H1 (cell line): Measurements from ENCODE around the gene CCDC9B. TPM values are rescaled to one million over a fixed set of nuclear protein-coding genes. Genes with fewer than 3 reads are reported as not detected.

ENCODE experiments used
- CTCF ChIA-PET: fragments of 300-600 bp; sonication (Branson Sonifier 250); formaldehyde crosslinking; loops from one replicate; lab custom pipeline; 2021; ENCODE audit not compliant: partially characterized antibody; lab: Charles Lee
- POLR2A ChIA-PET: fragments of 300-600 bp; sonication (Branson Sonifier 250); formaldehyde crosslinking; loops from one replicate; lab custom pipeline; 2021; ENCODE audit warnings: inconsistent platforms; ENCODE audit not compliant: partially characterized antibody; lab: Charles Lee
- DNase-seq, 2 experiments: peaks; one replicate each; pipeline versions ENCODE4 v3.0.0 to v3.0.0-alpha.2; 2010 to 2022; ENCODE audit warnings: low spot score in 2 of 2, low read depth in 1 of 2, mixed read lengths in 1 of 2
- FAIRE-seq: peaks from 2 replicates; lab custom pipeline; 2011; peaks lifted over from hg19 to GRCh38; lab: Jason Lieb, UNC
- H2AFZ ChIP-seq: 2 replicates; pipeline ENCODE4 v1.8.1; 2012; ENCODE audit warnings: low read length, inconsistent platforms
- H2AK5ac ChIP-seq: 2 replicates; pipeline ENCODE4 v1.6.1; 2013; ENCODE audit warnings: low read depth, low read length
- H2BK120ac ChIP-seq: replicated peaks from 2 replicates; pipeline ENCODE3; 2013; ENCODE audit warnings: low read depth, low read length, inconsistent platforms
- H2BK12ac ChIP-seq: 2 replicates; pipeline ENCODE4 v1.6.1; 2013; ENCODE audit warnings: low read depth, low read length
- H2BK15ac ChIP-seq: 2 replicates; pipeline ENCODE4 v1.6.1; 2013; ENCODE audit warnings: low read length
- H2BK20ac ChIP-seq: 2 replicates; pipeline ENCODE4 v1.6.1; 2013; ENCODE audit warnings: low read length
- H2BK5ac ChIP-seq: 2 replicates; pipeline ENCODE4 v1.6.1; 2013; ENCODE audit warnings: low read depth, low read length
- H3K14ac ChIP-seq: 2 replicates; pipeline ENCODE4 v1.6.1; 2013; ENCODE audit warnings: inconsistent platforms; ENCODE audit not compliant: insufficient read length
- H3K18ac ChIP-seq: 2 replicates; pipeline ENCODE4 v1.6.1; 2013; ENCODE audit warnings: low read length; ENCODE audit errors: extremely low read depth
- H3K23ac ChIP-seq: 2 replicates; pipeline ENCODE4 v1.6.1; 2013; ENCODE audit warnings: inconsistent platforms; ENCODE audit not compliant: insufficient read length
- H3K23me2 ChIP-seq: 2 replicates; pipeline ENCODE4 v1.6.1; 2013; ENCODE audit warnings: low read depth, low read length
- H3K27ac ChIP-seq: 2 replicates; pipeline ENCODE4 v1.6.1; 2011; ENCODE audit warnings: low read depth, low read length, inconsistent platforms
- H3K27me3 ChIP-seq, 4 experiments: replicated peaks in 1 of 4; 1 replicate in 1 of 4; 2 replicates in 3 of 4; pipeline versions ENCODE4 v1.6.1 to v1.8.1; 2011 to 2013; ENCODE audit warnings: low read length in 3 of 4, mild to moderate bottlenecking in 3 of 4, inconsistent platforms in 2 of 4, mixed read lengths in 2 of 4, moderate library complexity in 1 of 4; ENCODE audit not compliant: control insufficient read depth in 3 of 4, insufficient read depth in 3 of 4; ENCODE audit errors: extremely low read depth in 1 of 4
- H3K36me3 ChIP-seq, 4 experiments: 2 replicates each; pipeline versions ENCODE4 v1.6.1 to v1.8.1; 2011 to 2013; ENCODE audit warnings: mild to moderate bottlenecking in 4 of 4, low read length in 3 of 4, moderate library complexity in 2 of 4, control low read depth in 1 of 4, inconsistent platforms in 1 of 4; ENCODE audit not compliant: insufficient read depth in 4 of 4, control insufficient read depth in 2 of 4
- H3K4ac ChIP-seq: replicated peaks from 2 replicates; pipeline ENCODE3; 2013; ENCODE audit warnings: low read length, low read depth, mixed read lengths, inconsistent platforms; ENCODE audit not compliant: insufficient read length
- H3K4me1 ChIP-seq, 4 experiments: replicated peaks in 1 of 4; 1 replicate in 1 of 4; 2 replicates in 3 of 4; pipeline versions ENCODE4 v1.6.1 to v1.8.1; 2011 to 2013; ENCODE audit warnings: low read length in 3 of 4, inconsistent platforms in 2 of 4, mixed read lengths in 1 of 4; ENCODE audit not compliant: insufficient read depth in 4 of 4, control insufficient read depth in 3 of 4
- H3K4me2 ChIP-seq, 2 experiments: 2 replicates each; pipeline versions ENCODE4 v1.6.1 to v1.8.1; 2011 to 2013; ENCODE audit warnings: low read depth in 2 of 2, low read length in 2 of 2, control low read depth in 1 of 2, inconsistent platforms in 1 of 2, mild to moderate bottlenecking in 1 of 2; ENCODE audit not compliant: insufficient read depth in 1 of 2
- H3K4me3 ChIP-seq, 4 experiments: fragments of 200-600, 300-600 bp in 1 of 4; sonication (generic), shearing (Covaris generic), sonication (Bioruptor Twin) in 1 of 4; 2 replicates each; pipeline versions ENCODE4 v1.5.1 to v1.8.1; 2011 to 2016; ENCODE audit warnings: low read length in 4 of 4, low read depth in 3 of 4, control low read depth in 2 of 4, inconsistent platforms in 2 of 4, mild to moderate bottlenecking in 2 of 4, mixed read lengths in 1 of 4, moderate library complexity in 1 of 4; ENCODE audit not compliant: insufficient read depth in 2 of 4; ENCODE audit errors: extremely low read depth in 1 of 4
- H3K56ac ChIP-seq: replicated peaks from 2 replicates; pipeline ENCODE3; 2013; ENCODE audit warnings: low read depth, mild to moderate bottlenecking, mixed read lengths, low read length, inconsistent platforms; ENCODE audit not compliant: insufficient read length
- H3K79me1 ChIP-seq: 2 replicates; pipeline ENCODE4 v1.6.1; 2013; ENCODE audit warnings: low read depth, low read length, control low read depth
- H3K79me2 ChIP-seq, 2 experiments: 2 replicates each; pipeline versions ENCODE4 v1.6.1 to v1.8.1; 2012 to 2013; ENCODE audit warnings: low read length in 2 of 2, mild to moderate bottlenecking in 2 of 2, inconsistent platforms in 1 of 2; ENCODE audit not compliant: insufficient read depth in 2 of 2, control insufficient read depth in 1 of 2
- H3K9ac ChIP-seq, 4 experiments: replicated peaks in 1 of 4; 1 replicate in 1 of 4; 2 replicates in 3 of 4; pipeline versions ENCODE4 v1.6.1 to v1.8.1; 2011 to 2013; ENCODE audit warnings: low read depth in 3 of 4, low read length in 3 of 4, control low read depth in 2 of 4, mild to moderate bottlenecking in 2 of 4, moderate library complexity in 2 of 4, inconsistent platforms in 1 of 4; ENCODE audit errors: extremely low read depth in 1 of 4
- H3K9me3 ChIP-seq, 2 experiments: 2 replicates each; pipeline versions ENCODE4 v1.6.1 to v1.8.1; 2012 to 2013; ENCODE audit warnings: mild to moderate bottlenecking in 2 of 2, moderate library complexity in 2 of 2, control low read depth in 1 of 2, inconsistent platforms in 1 of 2, low read depth in 1 of 2, low read length in 1 of 2, mixed read lengths in 1 of 2; ENCODE audit not compliant: insufficient read depth in 2 of 2
- H4K20me1 ChIP-seq, 2 experiments: replicated peaks in 1 of 2; 2 replicates each; pipeline versions ENCODE3 to v1.8.1; 2011 to 2013; ENCODE audit warnings: inconsistent platforms in 2 of 2, low read length in 2 of 2, mild to moderate bottlenecking in 1 of 2; ENCODE audit not compliant: insufficient read depth in 2 of 2, control insufficient read depth in 1 of 2
- H4K5ac ChIP-seq: 2 replicates; pipeline ENCODE4 v1.6.1; 2013; ENCODE audit warnings: low read length, low read depth, mixed read lengths, inconsistent platforms; ENCODE audit not compliant: insufficient read length
- H4K8ac ChIP-seq: 2 replicates; pipeline ENCODE4 v1.8.0; 2013; ENCODE audit warnings: mild to moderate bottlenecking, moderate library complexity, low read length, inconsistent platforms; ENCODE audit not compliant: insufficient read depth; ENCODE audit errors: extremely low read depth
- H4K91ac ChIP-seq: replicated peaks from 2 replicates; pipeline ENCODE3; 2013; ENCODE audit warnings: low read length, mixed read lengths, inconsistent platforms; ENCODE audit not compliant: insufficient read length
- BACH1 ChIP-seq: IDR thresholded peaks from 2 replicates; pipeline ENCODE4 v1.6.1; 2012; ENCODE audit warnings: low read length, improper control_type of control experiment
- BRCA1 ChIP-seq: IDR thresholded peaks from 2 replicates; pipeline ENCODE4 v1.6.1; 2012; ENCODE audit warnings: low read depth, low read length, improper control_type of control experiment
- EGR1 ChIP-seq: IDR thresholded peaks from 2 replicates; pipeline ENCODE4 v1.6.1; 2011; ENCODE audit warnings: low read depth, low read length, borderline replicate concordance
- HDAC6 ChIP-seq: IDR thresholded peaks from one replicate; pipeline ENCODE4 v1.7.1; 2012; ENCODE audit warnings: low read depth, mild to moderate bottlenecking, inconsistent platforms, low read length, moderate library complexity
- KDM1A ChIP-seq: fragments of 200-600, 300-600 bp; sonication (generic); IDR thresholded peaks from 2 replicates; pipeline ENCODE4 v1.7.1; 2016; ENCODE audit warnings: mild to moderate bottlenecking, low read length, borderline replicate concordance
- SIN3A ChIP-seq, 2 experiments: IDR thresholded peaks in 1 of 2; conservative IDR thresholded peaks in 1 of 2; 2 replicates each; pipeline ENCODE4 v1.6.1; 2011 to 2012; ENCODE audit warnings: low read length in 2 of 2, improper control_type of control experiment in 1 of 2, low read depth in 1 of 2, mild to moderate bottlenecking in 1 of 2
- TBP ChIP-seq: IDR thresholded peaks from 2 replicates; pipeline ENCODE4 v1.6.1; 2011; ENCODE audit warnings: low read depth, low read length, improper control_type of control experiment
- YY1 ChIP-seq: IDR thresholded peaks from 2 replicates; pipeline ENCODE4 v1.6.1; 2011; ENCODE audit warnings: low read depth, mild to moderate bottlenecking, low read length
- WGBS, 2 experiments: shearing (Covaris generic) in 1 of 2; methylation state at CpG; one replicate each; pipeline versions ENCODE4 v1.1.6 to v1.1.7; 2013 to 2015; ENCODE audit warnings: low lambda C conversion rate in 2 of 2, mixed read lengths in 2 of 2, inconsistent platforms in 1 of 2, low coverage in 1 of 2, missing lambda C conversion rate in 1 of 2; ENCODE audit not compliant: insufficient replicate concordance in 2 of 2, insufficient coverage in 1 of 2, insufficient read length in 1 of 2; ENCODE audit errors: extremely low coverage in 1 of 2, missing lambda C conversion rate in 1 of 2; 5-methylcytosine and 5-hydroxymethylcytosine counted together
- polyA plus RNA-seq, 7 experiments: library from polyadenylated mRNA; depleted of rRNA in 3 of 7; stranded (reverse) in 5 of 7; unstranded in 2 of 7; fragments of >200 nt in 5 of 7; fragments of 200-250 nt in 2 of 7; gene quantifications; 1 replicate in 5 of 7; 2 replicates in 1 of 7; 4 replicates in 1 of 7; pipeline versions ENCODE4 v1.2.1 to v1.2.3, GENCODE V29; 2011 to 2013; ENCODE audit warnings: missing spikeins in 2 of 7, mixed read lengths in 2 of 7
- total RNA-seq: library from RNA; stranded (reverse); fragmentation: NEBNext Ultra II Directional; extraction: Animal tissue kit (Norgen Biotek cat#: 25700); gene quantifications from 2 replicates; pipeline ENCODE4 v1.2.1, GENCODE V29; 2021

CCDC9B gene
- total and polyA plus RNA-seq, 2 of the 8 experiments (the other 6 are each of a cell fraction or from before 2014, with no cell fraction given): 0.45 to 0.78 TPM

DNA sequence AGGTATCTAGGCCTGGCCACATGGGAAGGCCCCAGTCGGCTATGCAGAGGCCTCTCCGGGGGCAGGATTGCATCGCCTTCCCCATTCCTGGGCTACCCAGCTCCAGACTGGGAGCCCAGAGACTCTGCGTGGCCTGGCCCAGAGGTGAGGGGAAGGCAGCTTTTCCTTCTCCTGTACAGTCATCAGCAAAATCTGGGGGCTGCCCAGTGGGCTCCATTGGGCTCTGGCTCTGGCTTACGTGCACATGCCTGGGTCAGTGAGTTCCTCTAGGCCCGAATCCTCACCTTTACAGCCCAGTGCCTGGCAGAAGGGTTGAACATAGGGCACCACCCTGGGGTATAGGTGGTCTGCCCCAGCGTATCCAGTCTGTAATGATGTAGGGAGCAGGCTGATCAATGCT, 53.9 kb downstream of the CCDC9B start:
- POLR2A ChIA-PET: interaction anchor here (1.0 to 2.3 kb wide), 8 partner anchors 11 to 55 kb away, joined by 3 to 11 read pairs (median 6); partner anchors contain the start of gene PLCB2
- Histone ChIP-seq H3K9me3 (no peaks in the 10 kb centered on the region), H4K20me1 (no peaks in the 10 kb centered on the region)
- TF ChIP-seq BACH1 (no peak), EGR1 (no peak), SIN3A (conservative IDR thresholded peaks at IDR 0.05 in 1 of 2, IDR thresholded peaks at IDR 0.05 in 1 of 2; ENCODE audit: low read depth in 1 of 2, low read length in 2 of 2) (no peak), KDM1A (no peak), YY1 (no peak), TBP (no peak), BRCA1 (no peak), HDAC6 (no peak)
- TF ChIP-seq, all 59 proteins: peak for 0
- H3K4me3 ChIP-seq: no peak overlapping the region
- no peak overlapping the region for H3K27ac ChIP-seq
- 87% methylated on average over 6 of the region's 7 CpGs; no CpG with 5 or more reads in 1 of the 2 experiments for WGBS, 2 experiments
- H3K9ac ChIP-seq: peak overlapping the region in 1 of 4 experiments; percentile 14; a peak in 1 of 7 replicates
- no peak overlapping the region for H2BK5ac ChIP-seq
- FAIRE-seq: no peak
- no peak overlapping the region; the same call in 1 of the 2 replicates for H4K8ac ChIP-seq
- no peak overlapping the region for H4K5ac ChIP-seq
- H2BK15ac ChIP-seq: no peak overlapping the region
- no peak overlapping the region for H3K23ac ChIP-seq
- H3K4me2 ChIP-seq: no peak overlapping the region
- no peaks in the 10 kb centered on the region; the same call in 1 of the 2 replicates for H3K79me1 ChIP-seq
- H3K56ac ChIP-seq: no peak overlapping the region
- CTCF ChIA-PET: interaction anchor here (0.8 to 16.2 kb wide), 7 partner anchors 8 to 500 kb away, joined by 3 to 518 read pairs (median 59); partner anchors contain the start of genes CCDC9B, INAFM2 and PLCB2
- H3K36me3 ChIP-seq: peaks cover 0 to 11% (median 0%) of the 10 kb centered on the region in 4 experiments; a peak in 1 of 8 replicates
- H3K79me2 ChIP-seq: no peaks in the 10 kb centered on the region
- H3K23me2 ChIP-seq: peaks cover 19% of the 10 kb centered on the region; the same call in 1 of the 2 replicates
- peaks cover 36 to 67% (median 52%) of the 10 kb centered on the region in 4 experiments for H3K27me3 ChIP-seq
- peak overlapping the region; percentile 19; the same call in 1 of the 2 replicates for H2BK12ac ChIP-seq
- H2BK20ac ChIP-seq: no peak overlapping the region
- H2BK120ac ChIP-seq: no peak overlapping the region
- no peak overlapping the region for H4K91ac ChIP-seq
- no peak for DNase-seq
- no peak overlapping the region for H3K4ac ChIP-seq
- no peak overlapping the region for H3K14ac ChIP-seq
- H2AK5ac ChIP-seq: peak overlapping the region; percentile 6; the same call in 1 of the 2 replicates
- no peak overlapping the region for H2AFZ ChIP-seq
- H3K18ac ChIP-seq: no peak overlapping the region; the same call in 1 of the 2 replicates
- H3K4me1 ChIP-seq: peaks cover 10 to 39% (median 27%) of the 10 kb centered on the region in 4 experiments
